Measurements from ENCODE around the gene DDN.
A peak's percentile ranks its signal among the peaks of the same experiment; 100 is the strongest.

DDN gene

DNA sequence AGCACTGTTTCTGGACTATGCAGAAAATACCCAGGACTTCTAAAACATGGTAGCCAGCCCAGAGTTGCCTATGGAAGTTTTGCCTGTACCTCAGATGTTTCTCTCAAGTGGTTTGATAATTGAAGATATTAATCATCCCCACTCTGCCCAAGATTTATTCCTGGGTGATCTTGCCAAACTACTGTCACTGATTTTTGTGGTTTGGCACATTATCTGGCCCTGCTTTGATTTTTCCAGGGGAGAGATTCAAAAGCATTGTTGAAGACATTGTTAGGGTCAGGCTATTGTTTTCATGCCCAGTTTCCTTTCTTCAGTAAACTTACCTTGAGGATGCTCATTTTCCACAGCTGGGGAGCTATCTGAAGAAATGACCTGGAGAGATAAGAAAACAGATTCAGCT is 13.6 kb upstream of the DDN start:
- DNase-seq, result no peak

DNA sequence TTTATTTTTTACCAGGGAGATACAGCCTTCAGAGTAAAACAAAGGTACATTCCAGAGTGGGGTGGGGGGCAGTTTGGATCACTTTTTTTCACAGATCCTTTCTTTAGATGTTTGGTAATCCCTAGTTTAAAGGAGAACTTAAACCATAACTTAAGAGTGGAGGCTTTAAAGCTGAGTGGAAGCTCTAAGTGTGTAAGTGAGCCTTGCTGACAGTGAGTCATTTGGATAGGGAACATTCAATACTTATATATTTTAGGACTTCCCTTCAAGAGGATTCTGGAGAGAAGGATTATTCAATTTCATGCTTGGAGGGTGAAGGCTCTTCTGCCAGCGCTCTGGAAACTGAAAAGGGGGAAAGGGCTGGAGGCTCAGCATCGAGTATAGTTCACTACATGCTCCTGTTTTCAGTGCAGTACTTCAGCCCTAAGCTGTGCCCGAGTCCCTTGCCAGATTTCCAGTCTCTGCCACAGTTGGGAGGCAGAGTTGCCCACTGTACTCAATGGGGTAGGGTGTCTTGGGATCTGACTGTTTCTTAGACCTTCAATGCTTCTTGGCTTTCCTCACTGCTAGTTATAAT is 11.0 kb upstream of the DDN start:
- no peak for DNase-seq

DNA sequence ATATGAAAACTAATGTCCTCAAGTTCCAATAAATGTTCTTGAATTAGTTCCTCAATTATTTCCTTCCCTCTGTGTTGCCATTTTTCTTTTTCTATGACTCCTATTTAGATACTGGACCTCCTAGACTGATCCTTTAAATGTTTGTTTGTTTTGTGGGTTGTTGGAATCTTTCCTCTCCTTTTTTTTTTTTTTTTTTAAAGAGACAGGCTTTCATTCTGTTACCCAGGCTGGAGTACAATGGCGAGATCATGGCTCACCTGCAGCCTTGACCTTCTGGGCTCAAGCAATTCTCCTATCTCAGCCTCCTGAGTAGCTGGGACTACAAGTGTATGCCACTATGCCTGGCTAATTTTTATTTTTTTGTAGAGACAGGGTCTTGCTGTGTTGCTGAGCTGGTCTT is 9.8 kb upstream of the DDN start:
- no peak for DNase-seq

DNA sequence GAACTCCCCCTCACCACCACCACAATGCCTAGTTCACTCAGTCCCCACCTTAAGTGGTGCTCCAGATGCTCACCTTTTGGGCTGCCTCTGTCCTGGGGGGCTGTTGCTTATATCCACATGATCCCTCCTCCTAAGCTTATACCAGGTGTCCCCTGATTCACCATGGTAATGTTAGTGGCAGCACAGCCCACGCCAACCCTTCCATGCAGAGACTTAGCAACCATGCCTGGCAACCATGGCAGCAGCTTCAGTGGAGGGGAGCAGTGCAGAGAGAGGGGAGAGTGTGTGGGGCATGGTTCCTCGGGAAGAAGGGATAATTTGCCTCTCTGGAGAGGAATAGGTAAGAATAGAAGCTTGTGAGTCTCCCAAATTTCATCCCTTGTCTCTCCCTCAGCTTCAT is 1.2 kb upstream of the DDN start:
- DNase-seq, result no peak

DNA sequence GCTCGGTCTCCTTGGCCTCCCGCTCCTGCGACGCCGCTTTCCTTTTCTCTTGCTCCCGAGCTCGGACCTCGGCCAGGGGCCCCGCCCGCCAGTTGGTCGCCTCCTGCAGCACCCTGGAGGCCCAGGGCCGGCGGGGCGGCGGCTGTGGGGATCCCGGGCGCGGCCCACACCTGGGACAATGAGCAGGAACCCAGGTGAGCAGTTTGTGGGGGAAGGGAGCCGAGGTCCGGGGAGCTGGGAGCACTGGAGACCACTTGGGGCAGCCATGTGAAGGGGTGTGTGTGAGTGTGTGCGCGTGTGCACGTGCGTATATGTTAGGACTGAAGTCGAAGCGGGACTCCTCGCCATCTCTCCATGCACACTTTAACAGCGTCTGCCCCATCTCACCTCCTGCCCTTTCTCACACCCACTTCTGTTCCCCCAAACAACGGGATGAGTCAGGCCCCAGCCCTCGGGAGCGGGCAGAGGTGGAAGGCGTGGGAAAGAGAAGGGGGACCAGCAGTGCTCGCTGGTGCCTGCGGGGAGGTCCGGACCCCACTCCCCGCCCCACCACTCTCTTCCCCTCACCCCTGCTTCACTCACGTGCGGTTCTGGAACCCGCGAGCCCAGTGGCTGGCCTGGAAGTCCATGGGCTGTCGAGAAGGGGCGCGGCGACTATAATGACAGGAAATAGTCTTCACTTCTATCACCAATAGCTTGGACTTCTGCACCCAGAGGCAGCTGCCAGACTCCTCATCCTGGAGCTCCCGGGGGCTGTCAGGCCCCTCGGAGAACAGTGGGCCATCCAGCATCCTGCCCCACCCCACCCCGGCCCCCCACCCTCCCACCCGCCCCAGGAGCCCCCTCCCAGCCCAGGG is 450 bp downstream of the DDN start:
- DNase-seq, result no peak

DNA sequence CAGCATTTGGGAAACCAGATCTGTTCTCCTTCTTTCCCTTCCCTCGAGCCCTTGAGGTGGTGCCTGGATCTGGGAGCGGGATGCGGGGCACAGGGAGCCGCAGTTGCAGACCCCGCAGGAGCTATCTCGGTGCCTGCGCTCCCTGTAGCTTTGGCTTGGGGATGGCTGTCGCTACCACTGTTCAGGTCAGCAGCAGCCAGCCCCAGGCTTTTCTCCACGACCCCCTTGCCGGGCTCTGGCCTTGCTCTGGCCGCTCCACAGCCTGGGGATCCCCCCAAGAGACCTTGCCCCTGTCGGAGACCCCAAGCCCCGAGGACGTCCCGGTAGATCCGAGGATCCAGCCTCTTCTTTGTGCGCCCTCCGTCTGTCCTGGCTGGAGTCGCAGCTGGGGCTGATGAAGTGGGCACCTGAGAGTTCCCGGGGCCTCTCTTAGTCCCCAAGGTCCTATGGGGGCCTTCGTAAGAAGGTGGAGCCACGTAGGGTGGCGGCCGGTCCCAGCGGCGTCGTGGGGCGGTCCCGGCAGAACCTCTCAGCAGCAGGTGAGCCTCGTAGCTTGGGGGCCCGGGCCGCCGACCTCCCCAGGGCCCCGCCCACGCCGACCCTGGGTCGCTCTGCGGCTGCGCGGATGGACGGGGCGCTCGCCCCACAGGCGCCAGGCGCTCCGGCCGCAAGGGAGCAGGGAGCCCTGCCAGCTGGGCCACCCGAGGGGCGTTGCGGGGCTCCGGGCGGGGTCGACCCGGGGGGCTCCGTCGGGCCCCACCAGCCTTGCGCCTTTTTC is 1.3 kb downstream of the DDN start:
- DNase-seq, result no peak

DNA sequence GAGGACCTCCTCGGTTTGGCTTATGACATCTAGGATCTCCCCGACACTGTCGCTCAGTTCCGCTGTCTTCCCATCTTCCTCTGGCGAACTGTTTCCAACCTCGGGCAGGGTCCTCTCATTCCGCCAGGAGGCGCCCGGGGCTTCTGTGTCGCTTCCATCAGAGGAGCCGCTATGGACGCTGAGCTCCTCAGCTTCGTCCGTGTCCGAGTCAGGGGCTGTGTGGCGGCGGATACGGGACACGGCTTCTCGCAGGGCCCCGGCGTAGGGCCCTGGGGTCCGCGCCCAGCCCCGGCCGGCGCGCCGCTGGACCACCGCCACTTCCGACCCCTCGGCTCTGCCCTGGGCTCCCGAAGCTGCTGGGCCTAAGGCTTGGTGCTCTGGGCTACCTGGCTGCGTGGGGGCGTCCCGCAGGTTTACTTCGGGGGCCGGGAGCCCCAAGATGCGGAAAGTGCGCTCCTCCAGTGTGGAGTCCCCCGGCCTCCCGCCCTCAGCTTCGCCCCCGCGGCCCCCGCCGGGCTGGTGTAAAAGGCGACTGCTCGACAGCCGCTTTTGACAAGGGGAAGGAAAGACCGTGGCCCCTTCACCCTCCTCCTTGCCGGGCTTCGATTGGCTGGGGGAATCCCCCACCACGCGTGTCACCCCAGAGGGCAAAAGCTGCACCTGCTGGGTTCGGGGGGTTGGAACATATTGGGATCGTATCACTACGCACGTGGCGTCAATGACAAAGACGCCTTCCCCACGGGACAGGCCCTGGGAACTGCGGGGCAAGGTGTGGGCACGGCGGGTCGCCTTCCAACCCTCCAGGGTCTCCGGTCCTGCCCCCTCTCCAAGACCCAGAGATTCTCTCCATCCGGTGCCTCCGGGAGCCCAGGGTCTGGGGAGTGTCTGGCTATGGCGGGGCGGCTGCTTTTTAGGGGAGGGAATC is 2.1 kb downstream of the DDN start:
- peak; percentile 76 to 85 for DNase-seq

DNA sequence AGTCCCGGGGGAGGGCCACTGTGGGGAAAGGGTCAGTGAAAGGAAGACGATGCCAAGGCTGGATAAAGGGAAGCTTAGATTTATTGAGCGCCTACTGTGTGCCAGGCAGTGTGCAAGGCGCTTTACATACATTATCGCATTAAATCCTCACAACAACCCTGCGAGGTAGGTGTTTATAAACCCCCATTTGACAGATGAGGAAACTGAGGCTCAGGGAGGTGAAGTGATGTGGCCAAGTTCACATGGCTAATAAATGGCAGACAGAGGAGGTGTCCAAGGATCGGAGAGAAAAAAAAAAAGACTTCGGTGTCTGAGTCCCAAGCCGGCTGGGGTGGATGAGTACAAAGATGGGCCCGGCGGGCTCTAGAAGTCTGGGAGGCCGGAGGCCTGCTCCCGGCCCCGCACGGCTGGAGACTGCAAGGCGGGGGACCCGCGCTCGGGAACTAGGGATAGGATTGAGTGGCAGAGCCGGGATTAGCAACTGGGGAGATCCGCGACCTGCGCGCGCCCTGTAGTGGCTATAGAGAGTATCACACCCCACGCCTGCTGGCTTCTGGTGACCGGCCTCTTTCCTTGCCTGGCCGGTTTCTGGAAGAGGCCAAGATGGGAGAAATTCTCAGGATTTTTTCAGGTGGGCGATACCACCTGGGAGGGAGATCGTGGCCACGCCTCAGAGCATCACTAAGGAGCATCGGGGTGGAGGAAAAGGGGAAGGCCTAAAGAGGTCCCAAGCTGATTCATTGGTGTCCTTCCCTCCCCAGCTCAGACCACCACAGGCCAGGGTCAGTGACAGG is 3.9 kb downstream of the DDN start:
- peak; percentile 64 to 72 for DNase-seq

DNA sequence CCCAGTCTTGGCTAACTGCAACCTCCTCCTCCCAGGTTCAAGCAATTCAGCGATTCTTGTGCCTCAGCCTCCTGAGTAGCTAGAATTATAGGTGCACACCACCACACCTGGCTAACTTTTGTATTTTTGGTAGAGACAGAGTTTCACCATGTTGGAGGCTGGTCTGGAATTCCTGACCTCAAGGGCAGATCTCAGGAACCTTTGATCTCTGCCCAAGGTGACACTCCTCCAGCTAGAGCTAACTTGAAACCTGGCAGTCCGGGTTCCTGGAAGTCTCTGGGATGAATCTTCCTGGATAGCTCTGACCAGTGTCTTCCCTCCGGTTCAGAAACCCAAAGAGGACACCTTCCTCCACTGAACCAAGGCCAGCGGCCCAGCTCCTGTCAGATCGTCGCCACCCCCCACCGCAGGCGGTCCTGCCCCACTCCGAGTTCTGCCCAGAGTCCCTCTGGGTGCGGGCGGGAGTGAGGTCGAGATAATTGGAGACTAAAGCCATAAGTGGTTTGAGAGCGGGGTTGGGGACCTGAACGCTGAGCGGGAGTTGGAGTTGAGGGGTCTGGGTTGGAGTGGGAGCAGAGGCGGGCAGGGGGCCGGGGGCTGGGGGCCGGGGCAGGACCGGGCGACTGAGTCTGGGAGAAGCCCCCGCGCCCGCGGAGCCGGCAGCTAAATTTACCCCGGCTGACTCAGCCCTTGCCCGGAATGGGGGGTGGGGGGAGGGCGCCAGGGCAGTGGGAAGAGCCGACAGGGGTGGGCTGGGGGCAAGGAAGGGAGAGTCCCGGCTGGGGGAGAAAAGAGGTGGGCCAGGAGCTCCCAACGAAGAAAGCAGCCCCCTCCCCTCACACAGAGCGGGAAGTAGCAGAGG is 4.7 kb downstream of the DDN start:
- DNase-seq, result no peak

DNA sequence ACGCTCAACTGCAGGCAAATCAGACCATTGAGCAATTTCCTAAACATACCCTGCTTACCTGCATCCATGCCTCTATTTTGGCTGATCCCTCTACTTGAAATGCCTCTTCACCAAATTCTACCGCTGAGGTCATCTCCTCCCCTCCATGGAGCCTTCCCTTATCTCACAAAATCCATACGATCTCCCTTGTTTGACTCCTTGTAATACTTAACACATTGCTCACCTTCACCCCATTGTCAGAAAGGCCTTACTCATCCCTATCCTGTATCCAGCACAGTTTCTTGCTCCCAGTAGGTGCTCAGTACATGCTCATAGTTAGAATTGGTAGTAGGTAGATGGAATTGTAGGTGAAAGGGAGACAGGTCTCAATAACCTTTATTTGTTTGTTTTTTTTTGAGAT is 5.4 kb downstream of the DDN start:
- DNase-seq, result no peak

DNA sequence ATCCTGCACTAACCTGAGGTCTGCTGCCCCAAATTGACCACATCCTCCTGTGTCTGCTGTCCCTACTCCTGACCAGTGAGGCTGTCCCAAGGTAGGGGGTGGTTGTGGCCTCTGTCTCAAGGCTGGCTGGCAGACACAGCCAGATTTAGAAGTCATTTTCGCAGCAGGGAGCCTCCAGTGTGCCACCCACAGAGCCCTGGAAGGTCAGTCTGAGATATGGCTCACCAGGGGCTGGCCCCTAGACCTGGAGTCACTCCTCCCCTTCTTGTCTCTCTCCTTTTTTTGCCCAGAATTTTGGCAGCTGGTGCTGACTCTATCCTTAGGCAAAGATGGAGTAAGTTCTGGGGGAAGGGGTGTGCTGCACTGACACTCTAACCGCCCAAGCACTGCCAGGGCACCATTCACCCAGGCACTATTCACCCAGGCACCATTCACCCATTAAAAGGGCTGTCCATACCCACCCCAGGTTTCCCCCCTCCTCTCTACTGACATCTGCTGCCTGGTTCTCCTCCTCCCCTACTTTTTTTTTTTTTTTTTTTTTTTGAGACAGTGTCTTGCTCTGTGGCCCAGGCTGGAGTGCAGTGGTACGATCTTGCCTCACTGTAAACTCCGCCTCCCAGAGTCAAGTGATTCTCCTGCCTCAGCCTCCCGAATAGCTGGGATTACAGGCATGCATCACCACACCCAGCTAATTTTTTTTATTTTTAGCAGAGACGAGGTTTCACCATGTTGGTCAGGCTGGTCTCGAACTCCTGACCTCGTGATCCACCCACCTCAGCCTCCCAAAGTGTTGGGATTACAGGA is 7.7 kb downstream of the DDN start:
- DNase-seq, result no peak

DNA sequence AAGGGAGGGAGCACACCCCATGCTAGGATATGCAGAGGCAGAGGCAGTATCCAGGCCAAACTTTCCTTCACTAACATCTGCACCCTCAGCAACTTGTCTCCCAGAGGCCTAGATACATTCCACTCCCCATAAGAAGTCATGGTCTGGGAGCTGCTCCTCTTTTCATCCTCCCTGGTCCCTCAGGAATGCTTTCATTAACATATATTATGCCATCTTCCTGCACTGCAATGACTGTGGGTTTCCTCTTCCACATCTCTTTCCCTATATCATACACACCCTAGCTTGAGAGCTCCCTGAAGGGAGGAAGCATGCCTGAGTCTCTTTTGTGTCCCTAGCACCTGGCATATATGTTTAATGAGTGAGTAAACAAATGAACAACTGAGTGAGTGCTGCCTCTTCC is 8.6 kb downstream of the DDN start:
- DNase-seq, result no peak

DNA sequence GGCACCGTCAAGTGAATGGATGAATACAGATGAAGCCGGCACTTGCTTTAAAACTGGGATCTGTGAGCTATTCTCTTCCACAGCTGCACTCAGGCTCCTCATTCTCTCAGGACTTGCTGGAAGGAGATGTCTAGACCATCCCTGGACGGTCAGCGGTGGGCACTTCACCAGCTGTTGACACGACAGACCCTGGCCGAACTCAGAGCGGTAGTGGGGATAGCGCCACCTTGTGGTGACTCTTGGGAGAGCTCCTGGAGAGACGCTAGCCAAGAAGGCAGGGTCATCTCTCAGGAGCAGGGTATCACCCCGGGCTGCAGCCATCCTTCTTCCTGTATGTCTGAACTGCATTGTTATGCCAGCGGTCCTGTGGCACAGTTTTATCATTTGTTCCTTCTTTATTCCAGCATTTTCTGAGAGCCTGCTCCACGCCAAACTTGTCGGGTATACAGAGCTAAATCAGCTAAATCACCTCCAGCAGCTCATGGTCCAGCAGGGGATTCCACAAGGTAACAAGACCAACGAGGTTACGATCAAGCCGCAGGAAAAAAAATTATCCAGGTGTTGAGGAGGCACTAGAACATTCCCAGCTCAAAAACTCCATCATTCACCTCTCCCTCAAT is 11.0 kb downstream of the DDN start:
- peak; percentile 73 to 74 for DNase-seq

DNA sequence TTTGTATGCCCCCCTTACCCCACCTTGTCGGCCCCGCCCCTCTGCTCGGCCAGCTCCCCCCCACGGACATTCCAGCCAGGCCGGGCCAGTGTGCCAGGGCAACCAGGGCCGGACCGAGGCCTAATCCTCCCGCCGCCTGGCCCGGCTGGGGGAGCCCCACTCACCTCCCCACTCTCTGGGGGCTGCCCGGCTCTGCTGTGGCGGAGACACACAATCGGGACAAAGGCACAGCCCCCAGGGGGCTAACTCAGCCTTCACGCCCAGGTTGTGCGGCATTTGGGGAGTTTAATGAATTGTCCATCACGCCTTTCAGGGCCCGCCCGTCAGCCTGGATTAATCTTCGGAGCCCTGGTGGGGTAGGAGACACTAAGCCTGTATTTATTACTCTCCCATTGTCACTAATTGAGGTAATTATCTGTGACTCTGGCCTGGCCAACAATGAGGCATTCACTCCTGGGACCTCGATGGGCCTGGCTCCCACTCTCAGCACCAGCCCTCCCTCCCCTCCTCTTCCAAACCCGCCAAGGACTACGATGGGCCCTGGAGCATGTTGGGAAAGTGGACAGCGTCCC is 12.4 kb downstream of the DDN start:
- DNase-seq, result no peak

DNA sequence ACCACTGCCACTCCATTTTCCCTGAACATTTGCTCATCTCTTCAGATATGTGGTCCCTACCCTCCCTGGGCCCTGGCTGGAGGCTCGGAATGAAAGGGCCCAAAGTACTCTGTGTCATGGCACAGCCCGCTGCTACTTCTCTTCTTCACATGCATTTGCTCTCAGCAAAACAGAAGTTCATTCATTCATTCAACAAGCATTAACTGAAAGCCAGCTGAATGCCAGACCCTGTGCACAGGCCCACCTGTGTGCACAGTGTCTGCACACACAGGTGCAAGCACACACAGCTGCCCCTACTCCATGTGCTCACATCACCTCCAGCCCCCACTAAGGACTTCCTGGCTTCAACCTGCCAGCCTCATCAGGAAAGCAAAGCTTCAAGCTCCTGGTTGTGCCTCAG is 13.3 kb downstream of the DDN start:
- no peak for DNase-seq

DNA sequence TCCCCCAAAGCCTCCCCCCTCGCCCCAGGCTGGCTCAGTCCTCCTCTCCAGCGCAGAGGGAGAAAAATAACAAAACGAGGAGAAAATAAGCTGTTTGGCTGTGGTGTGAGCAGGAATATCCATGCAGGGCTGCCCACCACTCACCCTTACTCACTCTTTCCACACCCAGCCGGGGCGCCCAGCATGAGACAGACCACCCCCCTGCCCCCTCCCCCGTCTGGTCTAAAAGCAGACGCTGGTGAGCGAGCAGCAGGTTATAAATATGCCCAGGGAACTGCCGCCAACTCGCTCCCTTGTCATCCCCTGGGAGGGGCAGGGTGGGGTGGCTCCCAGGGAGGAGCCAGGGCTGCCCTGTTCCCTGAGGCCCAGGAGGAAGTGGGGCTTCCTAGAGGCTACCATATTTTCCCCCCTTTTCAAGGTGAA is 13.7 kb downstream of the DDN start:
- no peak for DNase-seq

DNA sequence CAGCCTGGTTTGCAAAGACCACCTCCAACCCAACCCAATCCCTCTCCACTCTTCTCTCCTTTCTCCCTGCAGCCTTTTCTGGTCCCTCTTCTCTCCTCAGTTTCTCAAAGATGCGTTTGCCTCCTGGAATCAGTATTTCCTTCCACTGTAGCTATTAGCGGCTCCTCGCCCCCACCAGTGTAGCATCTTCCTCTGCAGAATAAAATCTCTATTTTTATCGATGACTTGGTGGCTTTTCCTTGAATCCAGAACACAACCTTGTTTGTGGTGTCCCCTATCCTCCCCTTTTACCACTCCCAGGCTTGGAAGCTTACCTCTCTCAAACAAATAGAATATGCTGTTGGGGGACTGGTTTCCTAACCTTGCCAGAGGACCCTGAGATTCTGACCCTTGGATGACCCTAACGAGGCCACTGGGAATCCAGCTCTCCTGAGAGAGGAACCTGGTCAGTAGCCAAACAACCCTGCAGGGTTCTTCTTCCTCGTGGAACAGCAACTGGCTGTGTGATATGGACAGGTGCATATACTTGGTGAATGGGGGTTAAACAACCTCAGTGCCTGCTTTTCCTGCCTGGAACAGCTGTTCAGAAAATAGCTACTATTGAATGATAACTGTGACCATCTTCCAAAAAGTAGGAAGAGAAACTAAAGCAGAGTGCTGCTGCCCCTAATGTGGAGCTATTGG is 16.6 kb downstream of the DDN start:
- DNase-seq, result no peak

DNA sequence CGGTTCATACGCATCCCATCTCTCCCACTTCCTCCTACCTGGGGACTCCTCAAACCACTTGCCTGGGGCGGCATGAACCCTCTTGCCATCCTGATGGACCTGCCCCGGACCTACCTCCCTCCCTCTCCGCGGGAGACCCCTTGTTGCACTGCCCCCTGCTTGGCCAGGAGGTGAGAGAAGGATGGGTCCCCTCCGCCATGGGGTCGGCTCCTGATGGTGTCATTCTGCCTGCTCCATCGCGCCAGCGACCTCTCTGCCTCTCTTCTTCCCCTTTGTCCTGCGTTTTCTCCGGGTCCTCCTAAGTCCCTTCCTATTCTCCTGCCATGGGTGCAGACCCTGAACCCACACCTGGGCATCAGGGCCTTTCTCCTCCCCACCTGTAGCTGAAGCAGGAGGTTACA is 17.4 kb downstream of the DDN start:
- DNase-seq, result no peak

All from inflammatory macrophage (primary cell).